Measurements from ENCODE around the gene CDX1. TPM values are rescaled to one million over a fixed set of nuclear protein-coding genes. Genes with fewer than 3 reads are reported as not detected.

The CDX1 gene
- total and polyA plus RNA-seq, 3 donors from 2014 or later, result 3.4 to 5.2 (median 3.4) TPM

- H3K4me3 ChIP-seq, result no peak overlapping the region
- no peaks in the 10 kb centered on the region for H3K36me3 ChIP-seq (ENCODE audit: low read depth, missing control alignments)
- intact Hi-C loops (cut with DNase I; ENCODE audit: low total_unique reads), result no loop called here
- H3K9me3 ChIP-seq, result no peaks in the 10 kb centered on the region
- H3K27ac ChIP-seq, result peak overlapping the region; percentile 33 to 86
- TF ChIP-seq CTCF (IDR thresholded peaks at IDR 0.05) (no peak), POLR2A (IDR thresholded peaks at IDR 0.05) (no peak)
- WGBS, 2 donors, result 70 to 82% methylated on average over 2 to 14 of the region's 14 CpGs
- DNase-seq, result no peak
- peaks cover 35% of the 10 kb centered on the region for H3K4me1 ChIP-seq
- H3K27me3 ChIP-seq, result no peaks in the 10 kb centered on the region
Measured at GRCh38 chr5:150146862-150147601, 19.5 kb upstream of the CDX1 start.

- peak overlapping the region in 1 of 2 donors; percentile 86 for H3K27ac ChIP-seq
- H3K4me1 ChIP-seq, result peaks cover 30% of the 10 kb centered on the region
- no peaks in the 10 kb centered on the region for H3K36me3 ChIP-seq (ENCODE audit: low read depth, missing control alignments)
- H3K4me3 ChIP-seq, result no peak overlapping the region
- no peak for TF ChIP-seq POLR2A (IDR thresholded peaks at IDR 0.05)
- TF ChIP-seq CTCF (IDR thresholded peaks at IDR 0.05), result no peak
- intact Hi-C loops (cut with DNase I; ENCODE audit: low total_unique reads), result no loop called here
- no peak for DNase-seq
- H3K9me3 ChIP-seq, result no peaks in the 10 kb centered on the region
- H3K27me3 ChIP-seq, result no peaks in the 10 kb centered on the region
- 68 to 84% methylated on average over 7 of the region's 7 CpGs for WGBS, 2 donors
Measured at GRCh38 chr5:150147670-150148069, 18.9 kb upstream of the CDX1 start.

- no peak for DNase-seq
- Histone ChIP-seq H3K9me3 (no peaks in the 10 kb centered on the region), H3K4me3 (no peak overlapping the region), H3K27me3 (no peaks in the 10 kb centered on the region), H3K27ac (peak overlapping the region; percentile 43 to 86), H3K4me1 (peaks cover 24% of the 10 kb centered on the region), H3K36me3 (ENCODE audit: low read depth, missing control alignments) (no peaks in the 10 kb centered on the region)
- 70 to 73% methylated on average over 11 of the region's 11 CpGs for WGBS, 2 donors
- TF ChIP-seq POLR2A (IDR thresholded peaks at IDR 0.05) (no peak), CTCF (IDR thresholded peaks at IDR 0.05) (no peak)
- intact Hi-C loops (cut with DNase I; ENCODE audit: low total_unique reads), result no loop called here
Measured at GRCh38 chr5:150148117-150148927, 18.3 kb upstream of the CDX1 start.

- H3K9me3 ChIP-seq, result no peaks in the 10 kb centered on the region
- no peak for TF ChIP-seq POLR2A (IDR thresholded peaks at IDR 0.05)
- no peak for TF ChIP-seq CTCF (IDR thresholded peaks at IDR 0.05)
- H3K4me1 ChIP-seq, result peaks cover 11% of the 10 kb centered on the region
- no peak for DNase-seq
- no peaks in the 10 kb centered on the region for H3K27me3 ChIP-seq
- H3K4me3 ChIP-seq, result no peak overlapping the region
- intact Hi-C loops (cut with DNase I; ENCODE audit: low total_unique reads), result no loop called here
- H3K36me3 ChIP-seq (ENCODE audit: low read depth, missing control alignments), result no peaks in the 10 kb centered on the region
- H3K27ac ChIP-seq, result peak overlapping the region in 1 of 2 donors; percentile 56
Measured at GRCh38 chr5:150149618-150150017, 17.0 kb upstream of the CDX1 start.
